Anterior cingulate cortex (tissue), 58 donors: ENCODE measurements around the gene TMPRSS2.

Experiments used
- DNase-seq, 58 donors: peaks; one replicate each; lab custom pipeline; 2025; lab: John Stamatoyannopoulos, UW

Gene TMPRSS2

DNA sequence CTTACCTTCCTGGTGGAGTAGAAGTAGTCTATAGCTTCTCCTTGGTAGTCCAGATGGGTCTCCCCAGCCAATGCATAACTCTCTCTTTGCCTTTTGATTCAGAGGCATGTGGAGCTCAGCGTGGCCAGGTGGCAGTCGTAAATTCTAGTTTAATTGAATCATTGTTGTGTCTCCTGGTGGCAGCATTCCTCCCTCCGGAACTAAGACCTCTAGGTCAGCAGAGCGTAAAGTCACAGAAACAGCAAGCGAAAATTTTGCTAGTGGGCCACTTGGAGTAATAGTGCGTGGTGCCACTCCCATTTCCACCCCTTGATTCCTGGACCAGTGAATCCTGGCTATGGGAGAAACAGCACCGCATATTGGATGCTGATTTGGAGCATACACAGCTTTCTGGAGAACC is 3.9 kb upstream of the TMPRSS2 start:
- DNase-seq = no peak

DNA sequence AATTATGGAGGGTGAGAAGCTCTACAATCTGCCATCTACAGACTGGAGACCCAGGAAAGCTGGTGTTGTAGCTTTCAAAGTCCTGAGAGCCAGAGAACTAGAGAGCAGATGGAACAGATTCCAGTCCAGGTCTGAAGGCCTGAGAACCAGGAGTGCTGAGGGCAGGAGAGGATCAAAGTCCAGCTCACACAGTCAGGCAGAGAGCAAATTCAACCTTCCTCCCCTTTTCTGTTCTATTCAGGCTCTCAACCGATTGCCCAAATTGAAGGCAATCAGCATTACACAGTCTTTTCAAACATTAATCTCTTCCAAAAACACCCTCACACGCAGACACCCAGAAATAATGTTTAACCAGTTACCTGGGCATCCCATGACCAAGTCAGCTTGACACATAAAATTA is 2.5 kb upstream of the TMPRSS2 start:
- no peak for DNase-seq

DNA sequence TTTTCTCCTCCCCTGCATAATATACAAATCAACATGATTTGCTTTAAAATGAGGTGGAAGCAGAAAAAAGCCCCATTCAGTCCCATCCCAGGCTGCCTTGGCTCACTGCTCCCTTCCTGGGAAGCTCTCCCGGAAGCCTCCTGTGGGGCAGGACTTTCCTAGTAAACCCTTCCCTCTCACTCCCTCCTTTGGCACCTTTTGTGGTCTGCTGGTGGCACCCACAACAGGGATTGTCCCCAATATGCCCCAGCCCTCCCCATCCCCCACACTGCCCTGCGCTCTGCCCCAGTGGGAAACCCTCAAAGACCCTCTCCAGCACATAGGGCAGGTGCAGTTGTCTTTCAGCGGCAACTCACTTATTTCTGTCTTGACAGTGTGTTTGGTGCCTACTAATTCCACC is 1.8 kb upstream of the TMPRSS2 start:
- no peak for DNase-seq

DNA sequence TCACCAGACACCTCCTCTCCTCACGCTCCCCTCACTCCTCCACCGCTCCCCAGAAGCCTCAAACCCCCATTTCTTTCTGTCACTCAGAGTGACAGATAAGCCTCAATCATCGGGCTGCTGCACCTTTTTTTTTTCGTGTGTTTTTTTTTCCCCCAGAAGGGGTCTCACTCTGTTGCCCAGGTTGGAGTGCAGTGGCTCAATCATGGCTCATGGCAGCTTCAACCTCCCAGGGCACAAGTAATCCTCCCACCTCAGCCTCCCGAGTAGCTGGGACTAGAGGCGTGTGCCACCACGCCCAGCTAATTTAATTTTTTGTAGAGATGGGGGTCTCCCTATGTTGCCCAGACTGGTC is 1.2 kb upstream of the TMPRSS2 start:
- no peak for DNase-seq

DNA sequence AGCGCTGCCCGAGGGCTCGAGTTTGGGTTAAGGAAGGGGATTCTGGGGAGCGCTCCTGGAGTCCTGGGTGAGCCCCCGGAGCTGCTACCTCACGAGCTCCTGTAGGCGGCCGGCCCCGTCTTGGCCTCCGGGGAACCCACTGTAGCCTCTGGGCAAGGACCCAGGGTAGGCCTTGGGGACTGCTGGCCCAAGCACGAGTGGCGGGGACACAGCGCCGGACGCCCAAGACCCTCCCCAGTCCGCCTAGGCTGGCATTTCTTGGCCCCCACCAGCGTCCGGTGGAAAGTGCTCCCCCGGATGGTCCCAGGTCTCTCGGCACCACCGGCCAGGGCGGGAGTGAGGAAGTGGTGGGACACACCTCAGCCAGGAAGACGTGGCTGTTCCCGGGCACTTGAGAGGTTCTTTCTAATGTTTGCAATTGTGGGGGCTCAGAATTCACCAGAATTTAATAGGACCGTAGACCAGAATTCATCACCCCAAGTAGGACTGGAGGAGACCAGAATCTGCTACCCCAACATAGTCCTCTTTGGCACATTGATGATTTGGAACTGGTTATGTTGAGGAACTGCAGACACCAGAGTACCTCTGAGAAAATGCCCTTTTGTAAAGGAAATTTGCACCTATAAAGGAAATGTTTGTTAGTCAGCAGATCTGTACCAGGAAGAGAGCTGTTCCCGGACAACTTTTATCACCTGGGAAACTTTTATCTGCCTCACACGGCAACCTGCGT is 622 bp upstream of the TMPRSS2 start:
- no peak for DNase-seq

DNA sequence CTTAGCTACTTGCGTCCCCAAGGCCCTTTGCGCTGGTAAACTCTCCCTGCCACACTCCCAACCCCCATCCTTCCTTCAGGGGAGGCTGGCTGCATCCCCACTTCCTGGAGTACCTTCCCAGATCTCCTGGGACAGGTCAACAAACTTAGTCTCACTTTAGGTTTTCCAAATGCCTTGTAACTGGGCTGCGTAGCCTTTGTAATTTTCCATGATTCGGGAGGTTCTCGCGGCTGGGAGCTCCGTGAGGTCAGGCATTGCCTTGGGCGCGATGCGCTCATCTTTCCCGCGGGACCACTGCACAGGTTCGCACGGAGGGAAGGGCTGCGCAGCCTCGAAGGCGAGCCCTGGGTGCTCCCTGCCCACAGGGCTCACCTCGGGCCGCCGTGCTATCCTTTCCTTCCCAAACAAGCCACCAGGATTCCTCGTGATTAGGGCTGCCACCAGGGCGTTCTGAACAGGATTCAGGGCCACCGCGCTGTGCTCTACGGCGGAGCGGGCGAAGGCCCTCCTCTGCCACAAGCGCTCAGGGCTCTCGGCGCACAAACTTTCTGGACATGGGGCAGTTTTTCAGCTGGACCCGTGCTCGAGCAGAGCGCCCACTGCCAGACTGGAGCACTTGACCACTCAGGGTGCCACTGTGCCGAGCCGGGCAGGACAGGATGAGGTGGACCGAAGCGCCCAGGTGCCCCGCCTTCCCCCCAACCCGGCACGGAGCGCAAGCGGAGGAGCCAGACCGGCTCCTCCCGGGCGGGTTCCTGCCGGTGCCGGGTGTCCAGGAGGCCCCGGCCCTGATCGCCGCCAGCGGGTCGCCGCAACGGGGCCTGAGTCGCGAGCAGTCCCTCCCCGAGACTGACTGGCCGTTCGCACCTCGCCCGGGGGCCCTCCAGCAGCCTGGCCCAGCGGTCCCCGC is 1.1 kb downstream of the TMPRSS2 start:
- no peak for DNase-seq

DNA sequence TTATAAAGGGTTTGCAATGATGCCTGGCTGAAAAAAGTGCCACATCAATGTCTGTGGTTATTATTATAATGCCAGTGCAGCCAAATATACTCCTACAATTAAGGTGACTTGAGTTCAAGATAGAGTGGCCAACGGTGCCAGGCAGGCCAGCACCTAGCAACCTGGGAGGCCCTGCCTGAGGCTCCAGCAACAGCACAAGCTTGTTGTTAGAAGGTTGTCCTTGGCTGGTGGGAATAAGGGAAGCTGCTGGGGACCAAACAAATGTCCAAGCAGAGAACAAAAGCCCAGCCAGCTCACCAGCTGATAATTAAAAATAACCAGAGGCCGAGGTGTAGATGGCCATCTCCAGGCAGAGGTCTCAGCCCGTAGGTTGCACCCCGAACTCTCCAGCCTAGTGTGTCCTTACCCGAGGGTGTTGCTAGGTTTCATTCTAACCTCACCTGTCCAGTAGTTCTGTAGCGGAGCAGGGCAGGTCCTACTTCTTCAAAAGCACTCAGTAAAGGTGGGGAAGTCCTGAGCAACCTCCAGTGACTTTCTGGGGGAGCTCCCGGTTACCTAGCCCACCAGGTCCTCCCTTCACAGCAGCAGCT is 1.9 kb downstream of the TMPRSS2 start:
- no peak for DNase-seq

DNA sequence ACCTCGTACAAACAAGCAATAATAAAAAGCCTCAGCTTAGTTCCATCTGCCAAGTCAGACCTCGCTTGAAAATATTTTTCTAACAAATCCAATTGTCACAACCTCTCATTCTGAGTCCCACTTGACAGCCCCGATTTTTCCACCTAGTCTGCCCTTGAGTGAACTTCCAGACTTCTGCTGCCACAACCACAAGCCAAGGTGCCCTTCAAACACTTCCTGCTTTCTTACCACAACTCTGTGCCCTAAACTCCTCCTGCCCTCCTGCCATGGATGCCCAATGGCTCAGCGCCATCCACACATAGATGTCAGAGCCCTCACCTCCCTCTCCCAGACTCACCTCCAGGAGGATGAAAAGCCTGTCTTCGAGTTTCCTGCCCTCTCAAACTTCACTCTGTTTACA is 3.9 kb downstream of the TMPRSS2 start:
- DNase-seq = no peak

DNA sequence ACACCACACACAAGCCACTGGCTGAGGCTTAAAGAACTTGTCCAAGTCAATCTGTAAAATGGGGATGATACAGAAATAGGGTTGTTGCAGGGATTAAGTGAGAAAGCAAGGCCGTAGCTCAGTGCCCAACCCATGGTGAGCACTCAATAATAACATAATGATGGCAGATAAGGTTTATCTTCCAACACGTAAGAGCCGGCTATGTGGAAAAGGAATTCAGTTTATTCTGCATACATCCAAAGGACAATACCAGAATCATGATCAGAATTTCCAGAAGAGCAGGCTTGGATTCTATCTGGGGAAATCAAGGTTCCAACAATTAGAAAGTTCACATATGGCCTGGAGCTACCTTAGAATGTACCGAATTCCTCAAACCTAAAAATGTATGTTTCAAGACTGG is 4.6 kb downstream of the TMPRSS2 start:
- no peak for DNase-seq

DNA sequence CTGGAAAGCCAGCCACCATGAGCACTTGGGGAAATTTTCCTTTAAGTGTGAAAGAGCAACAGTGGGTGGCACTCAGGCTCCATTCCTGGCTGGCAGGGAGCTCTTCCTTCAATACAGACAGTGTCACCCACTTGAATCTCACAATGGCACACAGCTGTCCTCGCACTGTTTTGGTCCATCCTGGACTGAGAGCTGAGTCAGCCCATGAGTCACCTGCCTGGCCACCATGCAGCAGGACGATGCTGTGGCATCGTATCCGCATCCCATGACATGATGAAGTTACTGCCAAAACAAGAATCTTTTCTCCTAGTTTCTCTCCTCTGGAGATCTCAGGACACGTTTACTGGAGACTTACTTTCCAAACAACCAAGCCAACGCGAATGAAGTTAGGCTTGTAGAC is 6.0 kb downstream of the TMPRSS2 start:
- DNase-seq = peak in 4 of 58 donors; percentile 2 to 30 (median 4)

DNA sequence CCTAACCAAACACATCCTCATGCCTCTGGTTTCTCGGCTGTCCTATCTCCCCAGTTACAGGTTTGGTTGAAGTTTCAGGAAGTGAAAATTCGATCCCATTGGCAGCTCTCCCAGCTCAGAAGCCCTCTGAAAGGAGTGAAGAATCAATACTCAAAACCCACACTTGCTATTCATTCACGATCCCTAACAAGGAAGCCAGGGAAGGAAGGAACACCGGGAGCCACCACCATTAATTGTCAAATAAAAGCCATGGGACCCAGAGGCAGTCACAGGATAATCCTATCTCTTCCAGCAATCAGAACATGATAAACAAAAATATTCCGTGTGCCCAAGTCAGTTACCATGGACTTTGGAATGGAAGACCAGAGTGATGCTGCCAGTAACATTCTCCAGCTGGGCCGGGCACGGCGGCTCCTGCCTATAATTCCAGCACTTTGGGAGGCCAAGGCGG is 7.0 kb downstream of the TMPRSS2 start:
- no peak for DNase-seq

DNA sequence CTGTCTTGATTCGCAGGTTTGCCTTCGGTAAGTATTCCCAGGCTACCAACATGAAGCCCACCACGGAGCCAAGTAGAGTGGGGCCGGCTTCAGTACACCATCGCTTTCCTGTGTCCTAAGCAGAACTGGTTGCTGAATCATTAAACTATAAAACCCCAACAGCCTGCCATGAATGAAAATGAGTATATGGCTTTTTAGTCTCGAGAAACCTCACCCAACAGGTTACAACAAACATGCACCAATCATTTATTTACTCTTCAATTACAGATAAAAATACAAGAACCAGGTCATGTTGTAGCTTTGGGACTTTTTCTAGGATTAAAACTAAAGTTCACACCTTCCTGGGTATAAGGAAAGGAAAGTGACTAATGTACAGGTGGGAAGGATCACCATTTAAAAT is 7.6 kb downstream of the TMPRSS2 start:
- DNase-seq = no peak

DNA sequence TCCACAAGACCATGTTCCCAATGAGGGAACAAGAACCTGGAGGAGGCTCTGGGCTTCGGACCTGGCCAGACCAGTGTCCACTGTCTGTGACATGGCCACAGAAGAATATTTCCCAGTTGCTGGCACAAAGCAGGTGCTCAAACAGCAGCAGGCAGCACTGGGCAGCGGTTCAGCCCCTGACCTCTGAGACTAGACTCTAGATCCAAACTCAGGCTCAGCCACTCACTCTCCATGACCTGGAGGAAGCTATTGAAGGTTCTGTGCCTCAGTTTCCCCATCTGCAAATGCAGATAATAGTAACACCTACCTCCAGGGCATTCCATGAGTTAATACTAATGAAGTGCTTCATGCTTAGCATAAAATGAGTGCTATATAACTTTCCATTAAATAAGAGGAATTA is 8.0 kb downstream of the TMPRSS2 start:
- no peak for DNase-seq

DNA sequence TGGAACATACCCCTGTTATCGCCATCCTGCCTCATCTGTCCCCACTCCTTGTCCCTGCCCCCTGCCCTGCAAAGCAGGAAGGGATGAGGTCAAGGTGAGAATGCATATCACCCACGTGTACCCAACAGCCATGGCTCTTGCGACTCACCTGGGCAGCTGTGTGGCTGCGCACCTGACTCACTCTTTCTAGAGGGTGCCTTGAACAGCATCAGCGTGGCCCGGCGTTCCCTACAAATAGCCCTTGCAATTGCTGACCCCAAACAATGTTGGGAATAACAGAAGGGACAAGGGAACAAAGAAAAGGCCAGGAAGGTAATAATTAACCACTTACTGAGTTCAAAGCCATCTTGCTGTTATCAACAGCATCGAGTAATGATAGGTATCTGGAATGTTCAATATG is 10.2 kb downstream of the TMPRSS2 start:
- no peak for DNase-seq

DNA sequence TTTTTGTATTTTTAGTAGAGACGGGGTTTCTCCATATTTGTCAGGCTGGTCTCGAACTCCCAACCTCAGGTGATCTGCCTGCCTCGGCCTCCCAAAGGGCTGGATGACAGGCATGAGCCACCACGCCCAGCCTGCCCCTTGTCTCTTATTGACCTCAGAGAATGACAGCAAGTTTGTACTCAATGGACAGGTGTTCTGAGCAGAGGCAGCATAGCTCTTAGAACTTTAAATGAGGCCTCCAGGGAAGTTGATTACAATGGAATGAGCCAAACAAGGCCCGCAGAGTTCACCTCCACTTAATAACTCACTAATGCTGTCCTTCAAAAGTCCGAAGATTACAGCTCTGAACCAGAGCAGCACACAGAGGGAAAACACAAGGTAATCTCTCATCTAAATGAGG is 10.9 kb downstream of the TMPRSS2 start:
- DNase-seq = no peak

DNA sequence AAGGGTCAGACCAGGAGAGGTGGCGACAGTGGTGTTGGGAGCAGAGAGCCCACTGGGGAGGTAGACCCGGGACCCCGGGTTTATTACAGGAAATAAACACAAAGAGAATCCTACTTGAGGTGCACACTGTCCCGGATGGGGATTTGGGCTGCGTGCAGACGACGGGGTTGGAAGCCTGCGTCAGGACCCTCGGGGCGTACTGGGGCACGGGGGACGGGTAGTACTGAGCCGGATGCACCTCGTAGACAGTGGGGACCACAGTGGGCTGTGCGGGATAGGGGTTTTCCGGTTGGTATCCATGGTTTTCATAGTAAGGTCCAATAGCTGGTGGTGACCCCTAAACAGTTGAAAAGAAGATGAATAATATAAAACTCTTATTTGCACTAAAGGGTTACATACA is 13.7 kb downstream of the TMPRSS2 start:
- DNase-seq = no peak

DNA sequence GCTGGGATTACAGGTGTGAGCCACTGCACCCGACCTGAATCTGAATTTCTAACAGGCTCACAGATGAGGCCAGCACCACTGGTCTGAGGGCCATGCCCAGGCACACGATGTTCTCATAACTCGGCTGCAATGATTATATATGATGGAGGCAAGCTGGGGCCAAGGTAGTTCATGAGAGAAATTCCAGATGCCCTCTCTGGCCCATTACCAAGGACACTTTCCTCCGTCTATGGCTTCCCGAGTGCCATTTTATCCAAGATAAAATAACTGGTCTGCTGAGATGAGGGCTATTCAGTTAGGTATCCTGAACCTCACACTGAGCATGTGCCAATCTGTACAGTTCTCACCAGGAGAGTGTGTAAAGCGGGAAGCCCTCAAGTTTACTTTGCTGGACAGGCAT is 16.5 kb downstream of the TMPRSS2 start:
- no peak for DNase-seq

DNA sequence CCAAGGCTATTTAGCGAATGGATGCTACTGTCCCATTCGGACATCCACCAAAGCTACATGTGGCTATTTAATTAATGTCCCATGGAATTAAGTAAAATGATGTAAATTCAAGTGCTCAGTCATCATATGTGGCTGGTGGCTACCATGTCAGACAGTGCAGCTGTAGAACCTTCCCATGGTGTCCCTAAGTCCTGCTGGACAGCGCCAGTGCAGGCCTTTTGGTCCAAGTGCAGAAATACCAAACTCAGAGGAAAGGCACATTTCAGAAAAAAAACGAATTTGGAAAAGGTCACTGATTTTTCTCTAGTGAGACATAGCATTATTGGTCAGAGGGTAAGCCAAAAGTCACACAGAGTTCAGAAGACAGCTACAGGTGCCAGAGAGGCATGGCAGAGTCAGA is 17.6 kb downstream of the TMPRSS2 start:
- DNase-seq = no peak

DNA sequence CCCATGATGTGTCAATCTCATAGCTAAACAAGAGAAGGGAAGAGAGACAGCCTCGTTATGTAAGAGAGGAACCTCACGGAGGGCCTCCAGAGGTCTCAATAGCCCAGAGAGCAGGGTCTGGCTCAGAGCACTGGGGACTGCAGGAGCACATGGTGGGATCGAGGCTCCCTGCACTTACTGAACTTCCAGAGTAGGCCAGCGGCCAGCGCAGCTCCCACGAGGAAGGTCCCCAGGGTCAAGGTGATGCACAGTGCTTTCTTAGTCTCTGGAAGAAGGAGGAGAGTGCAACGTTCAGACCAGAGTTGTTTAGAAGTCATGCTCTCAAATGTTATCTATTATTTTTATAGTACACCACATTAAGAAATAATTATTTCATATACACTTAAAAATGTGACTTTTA is 18.6 kb downstream of the TMPRSS2 start:
- no peak for DNase-seq

DNA sequence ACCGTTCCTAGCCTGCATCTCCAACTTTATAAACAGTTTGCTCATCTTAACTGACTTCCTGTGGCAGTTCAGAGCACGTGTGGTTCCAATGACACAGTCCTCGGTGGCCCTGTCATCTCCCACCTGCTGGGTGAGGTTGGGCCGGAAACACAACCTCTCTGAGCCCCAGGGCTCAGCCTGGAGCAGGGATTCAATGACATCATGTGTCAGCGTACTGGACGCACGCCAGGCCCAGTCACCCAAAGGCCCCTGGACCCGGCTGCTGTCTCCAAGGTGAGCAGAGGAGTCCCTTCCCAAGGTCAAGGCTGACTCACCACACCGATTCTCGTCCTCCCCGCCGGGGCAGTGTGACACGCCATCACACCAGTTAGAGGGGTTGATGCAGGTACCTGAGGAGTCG is 19.9 kb downstream of the TMPRSS2 start:
- no peak for DNase-seq

DNA sequence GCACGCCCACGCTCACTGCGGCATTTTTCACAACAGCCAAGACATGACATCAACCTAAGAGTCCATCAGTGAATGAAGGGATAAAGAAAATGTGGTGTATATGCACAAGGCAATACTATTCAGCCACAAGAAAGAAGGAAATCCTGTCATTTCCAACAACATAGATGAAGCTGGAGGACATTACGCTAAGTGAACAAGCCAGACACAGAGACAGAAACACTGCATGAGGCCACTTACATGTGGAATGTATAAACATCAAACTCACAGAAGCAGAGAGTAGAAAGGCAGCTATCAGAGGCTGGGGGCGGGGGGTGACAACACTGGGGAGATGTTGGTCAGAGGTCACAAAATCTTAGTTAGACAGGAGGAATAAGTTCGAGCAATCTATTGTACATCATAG is 20.9 kb downstream of the TMPRSS2 start:
- DNase-seq = no peak

DNA sequence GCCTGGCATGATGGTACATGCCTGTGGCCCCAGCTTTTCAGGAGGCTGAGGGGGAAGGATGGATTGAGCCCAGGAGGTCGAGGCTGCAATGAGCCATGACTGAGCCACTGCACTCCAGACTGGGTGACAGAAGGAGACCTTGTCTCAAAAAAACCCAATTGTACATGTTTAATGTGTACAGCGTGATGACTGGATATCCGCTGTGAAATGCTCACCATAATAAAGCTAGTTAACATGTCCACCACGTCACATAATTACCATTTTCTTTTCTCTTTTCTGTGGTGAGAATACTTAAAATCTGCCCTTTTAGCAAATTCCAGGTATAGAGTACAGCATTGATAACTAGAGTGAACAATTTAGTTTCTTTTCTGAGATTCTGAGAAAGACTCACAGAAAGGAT is 24.0 kb downstream of the TMPRSS2 start:
- DNase-seq = no peak
